Mucosa of rectum (tissue), 2 donors: ENCODE data around the gene RBM18.

Experiments used
- H3K27ac ChIP-seq, 2 donors: one replicate each; pipeline ENCODE4 v1.7.0; 2013; ENCODE audit warnings: inconsistent platforms in 2 of 2, low read depth in 2 of 2, low read length in 2 of 2
- H3K27me3 ChIP-seq, 2 donors: one replicate each; pipeline ENCODE4 v1.7.0; 2013; ENCODE audit warnings: low read length in 2 of 2; ENCODE audit not compliant: control insufficient read depth in 2 of 2, insufficient read depth in 2 of 2
- H3K36me3 ChIP-seq, 2 donors: one replicate each; pipeline ENCODE4 v1.7.0; 2013; ENCODE audit warnings: low read length in 2 of 2; ENCODE audit not compliant: control insufficient read depth in 2 of 2, insufficient read depth in 2 of 2
- H3K4me1 ChIP-seq, 2 donors: one replicate each; pipeline ENCODE4 v1.7.0; 2013; ENCODE audit warnings: low read length in 2 of 2, mild to moderate bottlenecking in 1 of 2; ENCODE audit not compliant: control insufficient read depth in 2 of 2, insufficient read depth in 2 of 2
- H3K4me3 ChIP-seq, 2 donors: one replicate each; pipeline ENCODE4 v1.7.0; 2013; ENCODE audit warnings: low read length in 2 of 2
- H3K9ac ChIP-seq, 2 donors: one replicate each; pipeline ENCODE4 v1.7.0; 2013; ENCODE audit warnings: low read length in 2 of 2, low read depth in 1 of 2, mild to moderate bottlenecking in 1 of 2
- H3K9me3 ChIP-seq, 2 donors: one replicate each; pipeline ENCODE4 v1.7.0; 2013; ENCODE audit warnings: low read length in 2 of 2; ENCODE audit not compliant: control insufficient read depth in 2 of 2
- donor health status: healthy.
- donor health status: Normal muscosa, but diverticular disease.

RBM18 gene

GRCh38 chr9:122287214-122287720 is 22.6 kb upstream of the RBM18 start:
- H3K4me3 ChIP-seq = no peak overlapping the region
- no peak overlapping the region for H3K9ac ChIP-seq
- no peak overlapping the region for H3K27ac ChIP-seq
- H3K36me3 ChIP-seq = peaks cover 71% of the 10 kb centered on the region in 2 donors
- H3K27me3 ChIP-seq = no peaks in the 10 kb centered on the region
- no peaks in the 10 kb centered on the region for H3K9me3 ChIP-seq
- no peaks in the 10 kb centered on the region for H3K4me1 ChIP-seq

GRCh38 chr9:122286764-122287163 is 22.1 kb upstream of the RBM18 start:
- no peaks in the 10 kb centered on the region for H3K27me3 ChIP-seq
- no peak overlapping the region for H3K4me3 ChIP-seq
- no peaks in the 10 kb centered on the region for H3K4me1 ChIP-seq
- peaks cover 70 to 71% of the 10 kb centered on the region in 2 donors for H3K36me3 ChIP-seq
- H3K27ac ChIP-seq = no peak overlapping the region
- no peak overlapping the region for H3K9ac ChIP-seq
- H3K9me3 ChIP-seq = no peaks in the 10 kb centered on the region

DNA sequence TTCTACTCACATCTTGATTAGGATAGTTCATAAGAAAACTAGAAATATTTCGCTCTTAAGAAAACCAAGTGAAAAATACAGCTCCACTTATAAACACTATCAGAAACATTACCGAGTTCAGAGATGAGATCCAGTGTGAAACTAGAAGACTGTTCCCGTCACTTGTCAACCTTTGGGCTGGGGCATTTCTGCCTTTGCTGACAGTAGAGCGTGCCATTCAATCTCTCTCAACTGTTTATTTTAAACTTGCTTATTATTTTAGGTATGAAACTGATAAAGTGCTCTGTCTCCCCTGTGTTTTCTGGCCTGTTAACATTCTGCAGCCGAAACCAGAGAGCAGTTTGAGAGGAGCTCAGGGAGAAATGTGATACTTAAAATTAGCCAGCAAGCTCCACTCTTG is 16.7 kb upstream of the RBM18 start:
- H3K27ac ChIP-seq = no peak overlapping the region
- no peaks in the 10 kb centered on the region for H3K9me3 ChIP-seq
- H3K27me3 ChIP-seq = no peaks in the 10 kb centered on the region
- H3K9ac ChIP-seq = no peak overlapping the region
- no peak overlapping the region for H3K4me3 ChIP-seq
- no peaks in the 10 kb centered on the region for H3K4me1 ChIP-seq
- peaks cover 43 to 48% of the 10 kb centered on the region in 2 donors for H3K36me3 ChIP-seq

GRCh38 chr9:122277285-122277897 is 12.8 kb upstream of the RBM18 start:
- H3K27me3 ChIP-seq = no peaks in the 10 kb centered on the region
- H3K9me3 ChIP-seq = no peaks in the 10 kb centered on the region
- H3K36me3 ChIP-seq = peaks cover 23 to 29% of the 10 kb centered on the region in 2 donors
- no peak overlapping the region for H3K9ac ChIP-seq
- H3K4me3 ChIP-seq = no peak overlapping the region
- peaks cover 0 to 2% of the 10 kb centered on the region in 2 donors for H3K4me1 ChIP-seq
- H3K27ac ChIP-seq = no peak overlapping the region

DNA sequence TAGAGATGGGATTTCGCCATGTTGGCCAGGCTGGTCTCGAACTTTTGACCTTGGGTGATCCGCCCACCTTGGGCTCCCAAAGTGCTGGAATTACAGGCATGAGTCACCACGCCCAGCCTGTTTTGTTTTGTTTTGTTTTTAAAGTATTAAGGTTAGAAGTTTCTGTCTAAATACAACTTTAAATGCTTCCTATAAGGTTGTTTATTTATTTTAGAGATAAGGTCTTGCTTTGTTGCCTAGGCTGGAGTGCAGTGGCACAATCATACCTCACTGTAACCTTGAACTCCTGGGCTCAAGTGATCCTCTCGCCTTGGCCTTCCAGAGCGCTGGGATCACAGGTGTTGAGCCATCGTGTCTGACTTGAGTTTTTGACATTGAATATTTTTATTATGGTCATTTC is 11.5 kb upstream of the RBM18 start:
- peaks cover 0 to 2% of the 10 kb centered on the region in 2 donors for H3K4me1 ChIP-seq
- no peak overlapping the region for H3K4me3 ChIP-seq
- no peaks in the 10 kb centered on the region for H3K9me3 ChIP-seq
- no peaks in the 10 kb centered on the region for H3K27me3 ChIP-seq
- peaks cover 22 to 27% of the 10 kb centered on the region in 2 donors for H3K36me3 ChIP-seq
- H3K27ac ChIP-seq = no peak overlapping the region
- H3K9ac ChIP-seq = no peak overlapping the region

GRCh38 chr9:122274055-122274454 is 9.4 kb upstream of the RBM18 start:
- H3K9me3 ChIP-seq = no peaks in the 10 kb centered on the region
- peaks cover 19 to 21% of the 10 kb centered on the region in 2 donors for H3K36me3 ChIP-seq
- H3K4me3 ChIP-seq = no peak overlapping the region
- H3K27me3 ChIP-seq = no peaks in the 10 kb centered on the region
- peaks cover 0 to 2% of the 10 kb centered on the region in 2 donors for H3K4me1 ChIP-seq
- H3K9ac ChIP-seq = no peak overlapping the region
- no peak overlapping the region for H3K27ac ChIP-seq

GRCh38 chr9:122268041-122268814 is 3.6 kb upstream of the RBM18 start:
- peaks cover 11 to 16% of the 10 kb centered on the region in 2 donors for H3K36me3 ChIP-seq
- no peak overlapping the region for H3K27ac ChIP-seq
- H3K4me1 ChIP-seq = peaks cover 15 to 19% of the 10 kb centered on the region in 2 donors
- H3K9me3 ChIP-seq = no peaks in the 10 kb centered on the region
- H3K27me3 ChIP-seq = no peaks in the 10 kb centered on the region
- H3K9ac ChIP-seq = no peak overlapping the region
- H3K4me3 ChIP-seq = no peak overlapping the region

DNA sequence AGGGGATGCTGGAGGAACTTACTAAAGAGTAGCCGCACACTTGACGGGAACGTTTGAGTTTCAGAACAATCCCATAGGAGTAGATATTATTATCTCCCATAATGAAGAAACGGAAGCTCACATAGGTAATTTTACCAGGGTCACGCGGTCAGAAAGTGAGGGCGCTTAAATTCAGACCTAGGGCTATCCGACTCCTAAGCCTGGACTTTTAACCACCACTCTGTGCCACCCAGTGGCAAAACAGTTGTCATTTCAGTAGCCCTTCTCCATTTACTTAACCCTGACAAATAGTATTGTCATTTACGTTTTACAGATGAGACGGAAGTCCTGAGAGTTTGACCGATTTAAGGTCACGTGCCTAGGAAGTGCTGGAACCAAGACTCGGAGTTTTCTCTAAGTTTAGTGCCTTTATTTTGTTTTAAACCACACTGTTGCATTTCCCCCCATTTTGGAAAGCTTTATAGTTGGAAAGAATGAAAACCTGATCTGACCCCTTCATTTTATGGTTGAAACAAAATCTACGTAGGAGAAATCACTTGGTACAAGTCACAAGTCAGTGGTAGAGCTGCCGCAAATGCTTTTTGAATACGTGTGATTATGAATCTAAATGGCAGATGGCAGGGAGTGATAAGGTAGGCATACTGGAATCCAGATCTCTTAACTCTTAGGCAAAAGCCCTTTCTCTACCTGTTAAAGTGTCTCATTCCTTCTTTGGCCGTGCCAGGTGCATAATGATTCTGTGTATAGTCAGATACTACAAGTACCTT is 692 bp upstream of the RBM18 start:
- H3K4me1 ChIP-seq = peaks cover 20 to 26% of the 10 kb centered on the region in 2 donors

GRCh38 chr9:122263699-122264349 is 816 bp downstream of the RBM18 start:
- Histone ChIP-seq H3K4me3 (peak overlapping the region; percentile 91 to 98), H3K9ac (peak overlapping the region; percentile 89 to 96), H3K27ac (peak overlapping the region; percentile 96 to 97), H3K36me3 (peaks cover 18 to 21% of the 10 kb centered on the region in 2 donors), H3K9me3 (no peaks in the 10 kb centered on the region), H3K27me3 (no peaks in the 10 kb centered on the region), H3K4me1 (peaks cover 20 to 26% of the 10 kb centered on the region in 2 donors)

More for the DNA sequence above, 692 bp upstream of the RBM18 start:
- Histone ChIP-seq H3K9ac (peak overlapping the region; percentile 89 to 96), H3K27ac (peak overlapping the region; percentile 96 to 97), H3K4me3 (peak overlapping the region; percentile 91 to 98), H3K9me3 (no peaks in the 10 kb centered on the region), H3K36me3 (peaks cover 10% of the 10 kb centered on the region in 2 donors), H3K27me3 (no peaks in the 10 kb centered on the region)
